Mesenchymal stem cell (in vitro differentiated cells and primary cell): Measurements from ENCODE around the gene OTX2.

Experiments
- DNase-seq: peaks from one replicate; pipeline ENCODE4 v3.0.0-alpha.2; 2013
- H2AFZ ChIP-seq: one replicate; pipeline ENCODE4 v1.6.1; 2013; ENCODE audit warnings: low read depth, mild to moderate bottlenecking, control low read depth, inconsistent platforms, low read length, moderate library complexity
- H2AK5ac ChIP-seq: 2 replicates; pipeline ENCODE4 v1.6.1; 2013; ENCODE audit warnings: low read length, moderate library complexity, mild to moderate bottlenecking, inconsistent platforms; ENCODE audit not compliant: severe bottlenecking
- H2BK120ac ChIP-seq: one replicate; pipeline ENCODE4 v1.6.1; 2013; ENCODE audit warnings: low read depth, mild to moderate bottlenecking, inconsistent platforms, low read length, moderate library complexity
- H2BK12ac ChIP-seq, 2 experiments: one replicate each; pipeline ENCODE4 v1.6.1; 2013; ENCODE audit warnings: inconsistent platforms in 2 of 2, low read length in 2 of 2, mild to moderate bottlenecking in 2 of 2, moderate library complexity in 2 of 2, control low read depth in 1 of 2
- H2BK15ac ChIP-seq: one replicate; pipeline ENCODE4 v1.6.1; 2013; ENCODE audit warnings: mild to moderate bottlenecking, low read depth, inconsistent platforms; ENCODE audit not compliant: poor library complexity, severe bottlenecking
- H2BK5ac ChIP-seq: 2 replicates; pipeline ENCODE4 v1.6.1; 2013; ENCODE audit warnings: low read depth, mild to moderate bottlenecking, low read length, control low read depth, inconsistent platforms; ENCODE audit not compliant: poor library complexity, severe bottlenecking
- H3K14ac ChIP-seq, 2 experiments: one replicate each; pipeline ENCODE4 v1.6.1; 2013; ENCODE audit warnings: inconsistent platforms in 2 of 2, low read length in 2 of 2, control low read depth in 1 of 2, mild to moderate bottlenecking in 1 of 2, moderate library complexity in 1 of 2
- H3K18ac ChIP-seq, 2 experiments: one replicate each; pipeline ENCODE4 v1.6.1; 2013; ENCODE audit warnings: inconsistent platforms in 2 of 2, low read length in 2 of 2, control low read depth in 1 of 2, low read depth in 1 of 2, mild to moderate bottlenecking in 1 of 2
- H3K23ac ChIP-seq, 2 experiments: one replicate each; pipeline ENCODE4 v1.6.1; 2013; ENCODE audit warnings: inconsistent platforms in 2 of 2, low read length in 2 of 2, mild to moderate bottlenecking in 2 of 2, moderate library complexity in 2 of 2, control low read depth in 1 of 2
- H3K27ac ChIP-seq: 2 replicates; pipeline ENCODE4 v1.5.1; 2013; ENCODE audit warnings: mild to moderate bottlenecking, moderate library complexity, low read length, control low read depth, inconsistent platforms; ENCODE audit not compliant: poor library complexity, severe bottlenecking
- H3K27me3 ChIP-seq, 2 experiments: 2 replicates each; pipeline versions ENCODE4 v1.6.1 to v1.7.0; 2013; ENCODE audit warnings: low read length in 2 of 2, mild to moderate bottlenecking in 2 of 2, moderate library complexity in 2 of 2, control low read depth in 1 of 2, inconsistent platforms in 1 of 2; ENCODE audit not compliant: control insufficient read depth in 1 of 2, insufficient read depth in 1 of 2
- H3K36me3 ChIP-seq, 2 experiments: 2 replicates each; pipeline versions ENCODE4 v1.6.1 to v1.7.0; 2013; ENCODE audit warnings: low read length in 2 of 2, control low read depth in 1 of 2, inconsistent platforms in 1 of 2, low read depth in 1 of 2, mild to moderate bottlenecking in 1 of 2; ENCODE audit not compliant: insufficient read depth in 2 of 2, control insufficient read depth in 1 of 2
- H3K4ac ChIP-seq, 2 experiments: one replicate each; pipeline ENCODE4 v1.6.1; 2013; ENCODE audit warnings: inconsistent platforms in 2 of 2, low read length in 2 of 2, mild to moderate bottlenecking in 2 of 2, moderate library complexity in 2 of 2, control low read depth in 1 of 2, low read depth in 1 of 2
- H3K4me1 ChIP-seq: 2 replicates; pipeline ENCODE4 v1.6.1; 2013; ENCODE audit warnings: low read depth, low read length, control low read depth; ENCODE audit not compliant: control insufficient read depth, insufficient read depth
- H3K4me2 ChIP-seq: 2 replicates; pipeline ENCODE4 v1.6.1; 2013; ENCODE audit warnings: low read length, mild to moderate bottlenecking, inconsistent platforms; ENCODE audit not compliant: poor library complexity, severe bottlenecking
- H3K4me3 ChIP-seq, 2 experiments: 2 replicates each; pipeline versions ENCODE4 v1.5.1 to v1.7.0; 2013; ENCODE audit warnings: low read length in 2 of 2, mild to moderate bottlenecking in 2 of 2, control low read depth in 1 of 2, low read depth in 1 of 2; ENCODE audit not compliant: insufficient read depth in 1 of 2
- H3K79me1 ChIP-seq: replicated peaks from 2 replicates; pipeline ENCODE4 v1.6.1; 2013; ENCODE audit warnings: mild to moderate bottlenecking, control low read depth, low read length, inconsistent platforms; ENCODE audit not compliant: poor library complexity, severe bottlenecking
- H3K9ac ChIP-seq: 2 replicates; pipeline ENCODE4 v1.7.0; 2013; ENCODE audit warnings: mild to moderate bottlenecking, low read length, moderate library complexity
- H3K9me3 ChIP-seq: 2 replicates; pipeline ENCODE4 v1.7.0; 2013; ENCODE audit warnings: mild to moderate bottlenecking, low read length; ENCODE audit not compliant: control insufficient read depth
- H4K8ac ChIP-seq: one replicate; pipeline ENCODE4 v1.6.1; 2013; ENCODE audit warnings: inconsistent platforms, mild to moderate bottlenecking, low read length, moderate library complexity
- H4K91ac ChIP-seq: one replicate; pipeline ENCODE4 v1.6.1; 2013; ENCODE audit warnings: mild to moderate bottlenecking, low read length, inconsistent platforms
- WGBS: methylation state at CpG from one replicate; pipeline ENCODE4 v1.1.7; 2013; ENCODE audit warnings: mixed read lengths; 5-methylcytosine and 5-hydroxymethylcytosine counted together

Gene OTX2

GRCh38 chr14:56821177-56821576 is 10.9 kb upstream of the OTX2 start:
- Histone ChIP-seq H3K9ac (no peak overlapping the region), H2BK5ac (no peak overlapping the region), H3K18ac (no peak overlapping the region), H3K4me2 (no peak overlapping the region), H3K4me3 (no peak overlapping the region), H3K36me3 (no peaks in the 10 kb centered on the region), H2AK5ac (no peak overlapping the region), H3K4me1 (peaks cover 2% of the 10 kb centered on the region), H2BK120ac (no peak overlapping the region), H2BK12ac (no peak overlapping the region), H3K4ac (no peak overlapping the region), H3K14ac (no peak overlapping the region), H3K27me3 (peaks cover 35 to 41% of the 10 kb centered on the region in 2 experiments), H2BK15ac (no peak overlapping the region), H3K27ac (no peak overlapping the region), H4K91ac (no peak overlapping the region), H3K79me1 (no peaks in the 10 kb centered on the region), H4K8ac (no peak overlapping the region), H2AFZ (no peak overlapping the region), H3K23ac (no peak overlapping the region), H3K9me3 (no peaks in the 10 kb centered on the region)
- no peak for DNase-seq
- WGBS = 43% methylated on average over 2 of the region's 4 CpGs

DNA sequence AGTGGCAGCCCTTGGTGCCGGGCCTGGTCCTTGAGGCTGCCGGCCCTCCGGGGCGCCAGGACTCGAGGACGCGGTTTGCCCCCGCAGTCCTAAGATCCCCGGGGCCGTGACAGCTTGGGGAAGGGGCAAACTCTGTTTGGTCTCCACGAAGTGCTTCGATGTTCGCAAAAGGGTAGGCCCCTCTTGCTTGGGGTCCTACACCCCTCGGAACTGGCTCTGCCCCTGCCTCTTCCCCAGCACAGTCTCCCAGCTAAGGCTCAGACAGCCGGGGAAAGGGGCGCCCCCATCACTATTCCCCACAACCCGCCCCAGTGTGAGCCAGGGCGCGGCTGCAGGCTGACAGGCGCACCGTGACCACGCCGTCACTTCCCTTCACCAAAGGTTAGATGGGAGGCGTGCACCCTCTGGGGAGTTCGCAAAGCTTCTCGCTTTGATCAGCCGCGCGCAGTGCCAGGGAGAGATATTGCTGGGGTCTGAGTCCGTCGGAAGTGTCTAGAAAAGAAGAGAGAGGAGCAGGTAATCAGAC is 7.2 kb upstream of the OTX2 start:
- H2AK5ac ChIP-seq = no peak overlapping the region
- no peak overlapping the region for H2BK15ac ChIP-seq
- no peak overlapping the region for H2BK120ac ChIP-seq
- no peak for DNase-seq
- no peak overlapping the region for H3K4me2 ChIP-seq
- H3K4me1 ChIP-seq = peaks cover 6% of the 10 kb centered on the region
- no peak overlapping the region for H3K14ac ChIP-seq
- no peak overlapping the region for H2BK12ac ChIP-seq
- H3K27me3 ChIP-seq = peaks cover 56 to 74% of the 10 kb centered on the region in 2 experiments
- H4K8ac ChIP-seq = no peak overlapping the region
- no peak overlapping the region for H3K4ac ChIP-seq
- no peak overlapping the region for H3K27ac ChIP-seq
- no peak overlapping the region for H2BK5ac ChIP-seq
- H3K23ac ChIP-seq = no peak overlapping the region
- 3% methylated on average over 27 of the region's 31 CpGs for WGBS
- no peaks in the 10 kb centered on the region for H3K9me3 ChIP-seq
- H3K79me1 ChIP-seq = no peaks in the 10 kb centered on the region
- no peak overlapping the region for H3K18ac ChIP-seq
- H3K4me3 ChIP-seq = no peak overlapping the region
- H2AFZ ChIP-seq = no peak overlapping the region
- no peak overlapping the region for H3K9ac ChIP-seq
- no peaks in the 10 kb centered on the region for H3K36me3 ChIP-seq
- H4K91ac ChIP-seq = no peak overlapping the region

GRCh38 chr14:56816574-56817391 is 6.5 kb upstream of the OTX2 start:
- H3K14ac ChIP-seq = no peak overlapping the region
- under 1% methylated on average over 55 of the region's 66 CpGs for WGBS
- no peak overlapping the region for H3K18ac ChIP-seq
- no peak overlapping the region for H2AK5ac ChIP-seq
- DNase-seq = no peak
- H3K4me1 ChIP-seq = peaks cover 8% of the 10 kb centered on the region
- no peaks in the 10 kb centered on the region for H3K36me3 ChIP-seq
- no peak overlapping the region for H3K4me2 ChIP-seq
- no peak overlapping the region for H3K23ac ChIP-seq
- no peak overlapping the region for H2BK5ac ChIP-seq
- H2AFZ ChIP-seq = no peak overlapping the region
- no peak overlapping the region for H2BK15ac ChIP-seq
- H4K8ac ChIP-seq = no peak overlapping the region
- H2BK12ac ChIP-seq = no peak overlapping the region
- H3K27ac ChIP-seq = no peak overlapping the region
- no peak overlapping the region for H2BK120ac ChIP-seq
- H3K79me1 ChIP-seq = no peaks in the 10 kb centered on the region
- no peak overlapping the region for H4K91ac ChIP-seq
- H3K9me3 ChIP-seq = no peaks in the 10 kb centered on the region
- no peak overlapping the region for H3K4me3 ChIP-seq
- no peak overlapping the region for H3K4ac ChIP-seq
- H3K9ac ChIP-seq = no peak overlapping the region
- peaks cover 63 to 81% of the 10 kb centered on the region in 2 experiments for H3K27me3 ChIP-seq

GRCh38 chr14:56815745-56816144 is 5.5 kb upstream of the OTX2 start:
- Histone ChIP-seq H2BK15ac (no peak overlapping the region), H3K9ac (no peak overlapping the region), H3K27me3 (peaks cover 69 to 86% of the 10 kb centered on the region in 2 experiments), H4K91ac (no peak overlapping the region), H3K4ac (no peak overlapping the region), H2BK5ac (no peak overlapping the region), H2AFZ (no peak overlapping the region), H3K4me1 (peaks cover 8% of the 10 kb centered on the region), H3K23ac (no peak overlapping the region), H3K9me3 (no peaks in the 10 kb centered on the region), H3K79me1 (no peaks in the 10 kb centered on the region), H3K14ac (no peak overlapping the region), H4K8ac (no peak overlapping the region), H2BK120ac (no peak overlapping the region), H3K18ac (no peak overlapping the region), H2AK5ac (no peak overlapping the region), H3K27ac (no peak overlapping the region), H3K36me3 (no peaks in the 10 kb centered on the region), H2BK12ac (no peak overlapping the region), H3K4me3 (no peak overlapping the region), H3K4me2 (no peak overlapping the region)
- 39% methylated on average over 3 of the region's 5 CpGs for WGBS
- DNase-seq = no peak
